ENCODE results near the gene NCK1.
"Not testable (repeated sequence)": the region's sequence is repeated elsewhere in the genome, so short reads cannot be mapped to it uniquely, and the experiment has no call there.

Gene NCK1

DNA sequence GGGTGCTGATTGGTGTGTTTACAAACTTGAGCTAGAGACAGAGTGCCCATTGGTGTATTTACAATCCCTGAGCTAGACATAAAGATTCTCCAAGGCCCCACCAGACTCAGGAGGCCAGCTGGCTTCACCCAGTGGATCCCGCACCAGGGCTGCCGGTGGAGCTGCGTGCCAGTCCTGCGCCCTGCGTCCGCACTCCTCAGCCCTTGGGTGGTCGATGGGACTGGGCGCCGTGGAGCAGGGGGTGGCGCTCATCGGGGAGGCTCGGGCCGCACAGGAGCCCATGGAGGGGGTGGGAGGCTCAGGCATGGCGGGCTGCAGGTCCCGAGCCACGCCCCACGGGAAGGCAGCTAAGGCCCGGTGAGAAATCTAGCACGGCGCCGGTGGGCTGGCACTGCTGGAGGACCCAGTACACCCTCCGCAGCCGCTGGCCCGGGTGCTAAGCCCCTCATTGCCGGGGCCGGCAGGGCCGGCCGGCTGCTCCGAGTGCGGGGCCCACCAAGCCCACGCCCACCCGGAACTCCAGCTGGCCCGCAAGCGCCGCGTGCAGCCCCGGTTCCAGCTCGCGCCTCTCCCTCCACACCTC lies 125.5 kb downstream of the NCK1 start:
- not testable (repeated sequence) for DNase-seq (ENCODE audit: low read depth in 2 of 2)

DNA sequence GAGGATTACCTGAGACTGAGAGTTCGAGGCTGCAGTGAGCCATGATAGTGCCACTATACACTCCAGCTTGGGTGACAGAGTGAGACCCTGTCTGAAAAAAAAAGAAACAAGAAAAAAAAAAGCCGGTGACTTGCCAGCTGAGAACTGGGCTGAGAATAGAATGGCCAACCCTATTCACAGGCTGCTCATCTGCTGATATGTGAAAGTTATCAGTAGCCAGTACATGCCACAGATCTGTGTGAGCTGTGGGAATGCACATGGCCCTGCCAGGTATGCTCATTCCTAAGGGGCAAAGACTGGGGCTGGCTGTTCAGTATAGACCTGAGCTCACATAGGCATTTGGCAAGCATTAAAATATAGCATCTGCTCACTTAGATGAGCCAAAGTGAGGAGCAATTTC lies 126.6 kb downstream of the NCK1 start:
- DNase-seq (ENCODE audit: low read depth in 2 of 2): no peak

DNA sequence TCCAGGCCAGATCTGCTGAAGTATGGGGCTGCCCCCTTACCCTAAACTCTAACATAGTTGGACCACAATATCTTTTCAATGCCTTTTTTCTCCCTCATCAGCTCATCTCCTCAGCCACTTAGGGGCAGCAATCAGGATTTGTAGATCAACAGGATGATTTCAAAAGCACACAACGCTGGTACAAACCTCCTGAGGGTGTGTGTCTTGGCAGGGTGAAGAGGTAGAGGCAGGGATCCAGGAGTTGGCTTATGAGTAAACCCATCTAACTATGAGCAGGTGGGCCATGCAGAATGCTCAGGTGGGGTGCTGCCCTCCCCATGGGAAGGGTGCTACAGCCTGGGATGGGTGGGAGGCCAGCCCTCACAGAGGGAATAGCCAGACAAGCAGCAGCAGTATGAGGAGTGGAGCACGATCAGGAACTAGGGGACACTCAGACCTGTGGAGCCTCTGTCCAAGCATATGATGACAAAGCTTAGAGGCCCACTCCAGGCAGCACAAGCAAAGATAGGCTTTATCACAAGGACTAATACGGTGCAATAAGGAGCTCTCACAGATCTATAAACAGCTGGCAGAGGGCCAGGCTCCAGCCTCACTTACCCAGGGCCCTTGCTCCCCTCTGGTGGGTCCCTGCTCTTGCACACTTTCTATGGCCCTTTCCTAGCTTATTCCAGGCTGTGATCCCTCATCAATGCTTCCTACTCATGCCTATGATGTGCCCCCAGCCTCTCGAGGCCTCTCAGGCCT lies 127.9 kb downstream of the NCK1 start:
- DNase-seq (ENCODE audit: low read depth in 2 of 2): no peak

DNA sequence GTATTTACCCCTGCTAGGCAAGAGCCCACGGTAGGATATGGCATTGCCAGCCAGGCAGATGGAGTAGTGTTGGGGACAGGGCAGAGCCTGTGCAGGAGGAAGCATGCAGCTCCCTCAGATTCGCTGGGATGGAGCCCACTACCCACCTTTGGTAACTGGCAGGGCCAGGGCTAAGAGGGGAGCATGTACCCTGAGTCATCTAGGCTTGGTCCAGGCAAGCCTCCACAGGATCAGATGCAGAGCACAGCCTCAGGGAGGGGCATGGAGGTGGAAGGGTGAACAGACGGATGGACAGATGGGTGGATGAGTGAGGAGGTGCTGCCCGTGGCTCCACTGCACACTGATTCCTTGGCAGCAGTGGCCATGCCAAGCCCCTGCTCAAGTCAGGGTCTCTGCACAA lies 128.8 kb downstream of the NCK1 start:
- DNase-seq (ENCODE audit: low read depth in 2 of 2): no peak

DNA sequence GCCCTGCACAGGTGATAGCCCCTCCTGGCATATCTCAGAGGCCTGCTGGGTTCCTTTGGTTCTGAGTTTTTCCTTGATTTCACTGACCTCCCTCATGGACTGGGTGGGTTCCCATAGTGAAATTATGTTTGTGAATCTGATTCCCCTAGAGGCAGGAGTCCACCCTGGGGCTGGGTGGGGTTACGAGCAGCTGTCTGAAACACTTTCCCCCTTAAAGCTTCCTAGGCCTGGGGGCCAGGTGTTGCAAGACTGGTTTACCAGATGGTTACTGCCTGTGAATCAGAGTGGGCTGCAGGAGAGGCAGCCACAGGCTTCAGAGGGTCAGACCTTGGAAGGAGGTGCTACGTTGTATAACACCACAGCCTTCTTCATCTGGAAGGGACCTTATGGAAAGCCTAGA lies 130.1 kb downstream of the NCK1 start:
- no peak for DNase-seq (ENCODE audit: low read depth in 2 of 2)

DNA sequence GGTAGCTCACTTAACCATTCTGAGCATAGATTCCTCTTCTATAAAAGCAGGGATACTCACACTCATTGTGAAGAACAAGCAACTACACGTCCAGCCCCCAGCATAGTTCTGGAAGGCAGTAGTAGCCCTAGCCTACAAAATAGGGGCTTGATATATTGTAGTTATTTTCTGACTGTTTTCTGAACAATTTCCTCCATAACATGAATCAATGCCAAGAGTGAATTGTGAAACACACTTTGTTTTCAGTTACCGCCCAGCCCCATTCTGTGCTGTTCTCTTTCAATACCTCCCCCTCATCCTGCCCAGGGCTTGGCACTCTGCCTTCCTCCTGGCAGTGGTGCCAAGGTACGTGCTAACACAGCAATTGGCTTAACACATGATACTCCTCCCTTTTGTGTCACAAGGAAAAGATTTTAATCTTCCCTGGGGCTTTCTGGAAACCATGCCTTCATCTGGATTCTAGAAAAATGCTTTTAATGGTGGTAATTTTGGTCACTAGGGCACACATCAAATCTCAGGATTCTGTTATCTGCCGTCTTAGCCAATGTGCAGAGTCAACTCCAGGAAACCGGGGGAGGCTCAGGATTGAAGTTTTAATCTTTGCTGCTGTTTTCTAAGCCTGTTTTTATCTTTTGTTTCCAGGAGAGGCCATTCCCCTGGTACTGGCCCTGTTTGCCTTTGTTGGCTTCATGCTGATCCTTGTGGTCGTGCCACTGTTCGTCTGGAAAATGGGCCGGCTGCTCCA lies 132.9 kb downstream of the NCK1 start:
- DNase-seq (ENCODE audit: low read depth in 2 of 2): no peak

DNA sequence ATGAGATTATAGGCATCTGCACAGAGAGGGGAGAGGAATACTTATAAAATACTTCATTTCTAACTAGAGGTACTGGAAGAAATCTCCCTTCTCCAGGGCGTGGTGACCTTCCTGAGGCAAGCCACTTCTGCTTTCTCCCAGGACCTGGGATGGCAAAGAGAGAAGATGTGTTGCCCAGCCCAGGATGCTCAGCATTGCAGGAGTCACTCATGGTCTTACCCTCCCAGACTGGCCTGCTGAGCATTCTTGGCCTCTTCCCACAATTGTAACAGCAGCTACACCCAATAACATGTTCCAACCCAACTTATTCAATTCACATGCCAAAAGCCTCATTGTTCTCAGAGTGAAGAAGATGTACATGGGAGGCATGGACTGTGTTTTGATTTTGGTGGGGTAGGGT lies 133.6 kb downstream of the NCK1 start:
- DNase-seq (ENCODE audit: low read depth in 2 of 2): no peak

Data from stimulated activated CD8-positive, alpha-beta memory T cell treated with anti-CD3 and anti-CD28 coated beads, Interleukin-7, amount 100 ng/mL, for 4 hours (primary cell).